ENCODE results near the gene PRSS1. TPM values are rescaled to one million over a fixed set of nuclear protein-coding genes. Genes with fewer than 3 reads are reported as not detected.

The PRSS1 gene
- total and polyA plus RNA-seq, 2 of the 8 experiments (the other 6 are each of a cell fraction or from before 2014, with no cell fraction given), result 0.09 TPM; not detected in 1

GRCh38 chr7:142785841-142786250 is 36.6 kb downstream of the PRSS1 start:
- H2BK5ac ChIP-seq (ENCODE audit: low read depth, low read length), result no peak overlapping the region
- H2AFZ ChIP-seq (ENCODE audit: low read length), result no peak overlapping the region
- H2BK20ac ChIP-seq (ENCODE audit: low read length), result no peak overlapping the region
- no peak overlapping the region for H3K27ac ChIP-seq (ENCODE audit: low read depth, low read length)
- no peaks in the 10 kb centered on the region for H3K36me3 ChIP-seq (ENCODE audit: control insufficient read depth in 2 of 4, insufficient read depth in 4 of 4, low read length in 3 of 4)
- no peaks in the 10 kb centered on the region; a peak in 1 of 7 replicates for H3K4me1 ChIP-seq (replicated peaks in 1 of 4; ENCODE audit: control insufficient read depth in 3 of 4, insufficient read depth in 4 of 4, low read length in 3 of 4)
- H2BK15ac ChIP-seq (ENCODE audit: low read length), result no peak overlapping the region
- H3K4ac ChIP-seq (replicated peaks; ENCODE audit: insufficient read length, low read depth, low read length), result no peak overlapping the region
- WGBS, 2 experiments (ENCODE audit: extremely low coverage in 1 of 2, insufficient coverage in 1 of 2, insufficient read length in 1 of 2, insufficient replicate concordance in 2 of 2, low coverage in 1 of 2, low lambda C conversion rate in 2 of 2, missing lambda C conversion rate in 1 of 2), result 89% methylated on average over 8 of the region's 8 CpGs; no CpG with 5 or more reads in 1 of the 2 experiments
- no peak overlapping the region for H3K4me3 ChIP-seq (ENCODE audit: extremely low read depth in 1 of 4, insufficient read depth in 2 of 4, low read depth in 3 of 4, low read length in 4 of 4)
- H2AK5ac ChIP-seq (ENCODE audit: low read depth, low read length), result no peak overlapping the region
- H3K14ac ChIP-seq (ENCODE audit: insufficient read length), result no peak overlapping the region
- no peak overlapping the region for H2BK120ac ChIP-seq (replicated peaks; ENCODE audit: low read depth, low read length)
- H3K79me2 ChIP-seq (ENCODE audit: control insufficient read depth in 1 of 2, insufficient read depth in 2 of 2, low read length in 2 of 2), result no peaks in the 10 kb centered on the region
- DNase-seq (ENCODE audit: low read depth in 1 of 2, low spot score in 2 of 2), result no peak
- H3K56ac ChIP-seq (replicated peaks; ENCODE audit: insufficient read length, low read depth, low read length), result no peak overlapping the region
- FAIRE-seq, result no peak
- H3K27me3 ChIP-seq (replicated peaks in 1 of 4; ENCODE audit: control insufficient read depth in 3 of 4, extremely low read depth in 1 of 4, insufficient read depth in 3 of 4, low read length in 3 of 4), result no peaks in the 10 kb centered on the region
- H3K23me2 ChIP-seq (ENCODE audit: low read depth, low read length), result no peaks in the 10 kb centered on the region
- POLR2A ChIA-PET (ENCODE audit: partially characterized antibody), result no interaction called here
- H2BK12ac ChIP-seq (ENCODE audit: low read depth, low read length), result no peak overlapping the region
- H3K18ac ChIP-seq (ENCODE audit: extremely low read depth, low read length), result no peak overlapping the region
- no peak overlapping the region for H3K4me2 ChIP-seq (ENCODE audit: insufficient read depth in 1 of 2, low read depth in 2 of 2, low read length in 2 of 2)
- no peak overlapping the region for H4K91ac ChIP-seq (replicated peaks; ENCODE audit: insufficient read length, low read length)
- H3K79me1 ChIP-seq (ENCODE audit: low read depth, low read length), result no peaks in the 10 kb centered on the region
- H3K9me3 ChIP-seq (ENCODE audit: insufficient read depth in 2 of 2, low read depth in 1 of 2, low read length in 1 of 2), result no peaks in the 10 kb centered on the region
- H3K23ac ChIP-seq (ENCODE audit: insufficient read length), result no peak overlapping the region
- CTCF ChIA-PET (ENCODE audit: partially characterized antibody), result interaction anchor here (0.6 to 24.1 kb wide), 22 partner anchors 9 to 423 kb away, joined by 3 to 430 read pairs (median 6); no protein-coding TSS in a partner anchor
- H4K8ac ChIP-seq (ENCODE audit: extremely low read depth, insufficient read depth, low read length), result peak overlapping the region; percentile 31; the same call in 1 of the 2 replicates
- H4K20me1 ChIP-seq (replicated peaks in 1 of 2; ENCODE audit: control insufficient read depth in 1 of 2, insufficient read depth in 2 of 2, low read length in 2 of 2), result no peaks in the 10 kb centered on the region
- H4K5ac ChIP-seq (ENCODE audit: insufficient read length, low read depth, low read length), result no peak overlapping the region
- no peak overlapping the region for H3K9ac ChIP-seq (replicated peaks in 1 of 4; ENCODE audit: extremely low read depth in 1 of 4, low read depth in 3 of 4, low read length in 3 of 4)
- TF ChIP-seq HDAC6 (IDR thresholded peaks at IDR 0.05; ENCODE audit: low read depth, low read length) (no peak), CHD2 (IDR thresholded peaks at IDR 0.05; ENCODE audit: low read length) (no peak), GTF2F1 (IDR thresholded peaks at IDR 0.05; ENCODE audit: borderline replicate concordance, low read depth, low read length) (no peak), KDM1A (IDR thresholded peaks at IDR 0.05; ENCODE audit: borderline replicate concordance, low read length) (no peak), RXRA (IDR thresholded peaks at IDR 0.05; ENCODE audit: insufficient read depth, low read depth, low read length) (no peak), ATF2 (IDR thresholded peaks at IDR 0.05; ENCODE audit: low read length) (no peak), CREB1 (IDR thresholded peaks at IDR 0.05) (no peak), POU5F1 (IDR thresholded peaks at IDR 0.05; ENCODE audit: low read depth, low read length) (no peak), GABPA (IDR thresholded peaks at IDR 0.05; ENCODE audit: borderline replicate concordance, insufficient read depth, low read length) (no peak), USF2 (IDR thresholded peaks at IDR 0.05; ENCODE audit: low read length) (no peak)

Data from H1 (cell line).